ENCODE measurements around the gene OR10K2.

DNA sequence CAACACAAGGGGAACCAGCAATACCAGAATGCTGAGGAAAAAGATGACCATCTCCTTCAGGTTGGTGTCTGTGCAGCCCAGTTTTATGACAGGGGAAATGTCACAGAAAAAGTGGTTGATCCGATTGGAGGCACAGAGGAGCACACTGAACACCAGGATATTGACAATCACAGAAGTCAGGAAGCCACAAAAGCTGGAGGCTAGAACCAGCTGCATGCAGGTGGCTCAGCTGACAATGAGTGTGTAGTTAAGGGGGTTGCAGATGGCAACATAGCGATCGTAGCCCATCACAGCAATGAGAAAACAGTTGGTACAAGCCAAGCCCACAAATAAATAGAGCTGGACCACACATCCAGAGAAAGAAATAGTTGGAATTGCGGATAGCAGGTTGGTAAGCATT, 19.3 kb upstream of the OR10K2 start:
- TF ChIP-seq, protein P1, sequence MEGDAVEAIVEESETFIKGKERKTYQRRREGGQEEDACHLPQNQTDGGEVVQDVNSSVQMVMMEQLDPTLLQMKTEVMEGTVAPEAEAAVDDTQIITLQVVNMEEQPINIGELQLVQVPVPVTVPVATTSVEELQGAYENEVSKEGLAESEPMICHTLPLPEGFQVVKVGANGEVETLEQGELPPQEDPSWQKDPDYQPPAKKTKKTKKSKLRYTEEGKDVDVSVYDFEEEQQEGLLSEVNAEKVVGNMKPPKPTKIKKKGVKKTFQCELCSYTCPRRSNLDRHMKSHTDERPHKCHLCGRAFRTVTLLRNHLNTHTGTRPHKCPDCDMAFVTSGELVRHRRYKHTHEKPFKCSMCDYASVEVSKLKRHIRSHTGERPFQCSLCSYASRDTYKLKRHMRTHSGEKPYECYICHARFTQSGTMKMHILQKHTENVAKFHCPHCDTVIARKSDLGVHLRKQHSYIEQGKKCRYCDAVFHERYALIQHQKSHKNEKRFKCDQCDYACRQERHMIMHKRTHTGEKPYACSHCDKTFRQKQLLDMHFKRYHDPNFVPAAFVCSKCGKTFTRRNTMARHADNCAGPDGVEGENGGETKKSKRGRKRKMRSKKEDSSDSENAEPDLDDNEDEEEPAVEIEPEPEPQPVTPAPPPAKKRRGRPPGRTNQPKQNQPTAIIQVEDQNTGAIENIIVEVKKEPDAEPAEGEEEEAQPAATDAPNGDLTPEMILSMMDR (conservative IDR thresholded peaks at IDR 0.05; ENCODE audit: low read length) = no peak
- no peak for TF ChIP-seq EZH2phosphoT487 (IDR thresholded peaks at IDR 0.05; ENCODE audit: borderline replicate concordance, low read depth, low read length)

All from OCI-LY7 (cell line).